Breast epithelium (tissue), 4 donors: Measurements from ENCODE around the gene BRF1. TPM values are rescaled to one million over a fixed set of nuclear protein-coding genes. Genes with fewer than 3 reads are reported as not detected.

ENCODE experiments used
- DNase-seq, 2 donors: peaks; one replicate each; pipeline ENCODE4 v3.0.0-alpha.2; 2019; ENCODE audit warnings: low spot score in 2 of 2
- H3K27ac ChIP-seq, 2 donors: fragments of 200-600 bp; sonication (generic) in 1 of 2; one replicate each; pipeline ENCODE4 v1.5.1; 2016 to 2019; ENCODE audit warnings: mild to moderate bottlenecking in 1 of 2
- H3K27me3 ChIP-seq, 2 donors: fragments of 200-600 bp; sonication (generic) in 1 of 2; one replicate each; pipeline versions ENCODE4 v1.5.1 to v1.6.0; 2017 to 2019; ENCODE audit warnings: control low read depth in 1 of 2, mild to moderate bottlenecking in 1 of 2
- H3K36me3 ChIP-seq: fragments of 200-600 bp; one replicate; pipeline ENCODE4 v1.5.1; 2019
- H3K4me1 ChIP-seq, 2 donors: fragments of 200-600 bp; sonication (generic); one replicate each; pipeline ENCODE4 v1.5.1; 2016 to 2019; ENCODE audit warnings: control low read depth in 1 of 2
- H3K4me3 ChIP-seq, 3 donors: fragments of 200-600 bp; sonication (generic); 1 replicate in 2 of 3; 2 replicates in 1 of 3; pipeline ENCODE4 v1.5.1; 2016 to 2019; ENCODE audit warnings: mild to moderate bottlenecking in 3 of 3, moderate library complexity in 2 of 3
- H3K9me3 ChIP-seq, 2 donors: fragments of 200-600 bp; sonication (generic) in 1 of 2; one replicate each; pipeline ENCODE4 v1.5.1; 2016 to 2019; ENCODE audit warnings: control low read depth in 1 of 2
- POLR2A ChIP-seq: fragments of 450-650 bp; IDR thresholded peaks from one replicate; pipeline ENCODE4 v1.6.1; 2016; ENCODE audit warnings: antibody characterized with exemption, mild to moderate bottlenecking, moderate library complexity
- POLR2AphosphoS5 ChIP-seq, 3 donors: sonication (generic); formaldehyde crosslinking; IDR thresholded peaks; one replicate each; pipeline ENCODE4 v1.6.1; 2017; ENCODE audit warnings: antibody characterized with exemption in 3 of 3
- intact Hi-C: fragments of 100-400 bp; cut with DNase I; formaldehyde crosslinking; loops from one replicate; pipeline ENCODE4 v1.15.1; 2023; ENCODE audit warnings: low total_unique reads
- total RNA-seq, 3 donors: library from RNA; depleted of rRNA; stranded (reverse); fragments of >200 nt; gene quantifications; one replicate each; pipeline ENCODE4 v1.1.0, GENCODE V29; 2016
- TF ChIP-seq, protein P1 (sequence below), 3 donors: fragments of 450-650 bp; IDR thresholded peaks; one replicate each; pipeline ENCODE4 v1.5.1; 2016 to 2017; ENCODE audit warnings: antibody characterized with exemption in 3 of 3, mild to moderate bottlenecking in 3 of 3, moderate library complexity in 3 of 3

The BRF1 gene
- total RNA-seq, 3 donors from 2014 or later, result 30.2 to 45.6 (median 38.6) TPM

DNA sequence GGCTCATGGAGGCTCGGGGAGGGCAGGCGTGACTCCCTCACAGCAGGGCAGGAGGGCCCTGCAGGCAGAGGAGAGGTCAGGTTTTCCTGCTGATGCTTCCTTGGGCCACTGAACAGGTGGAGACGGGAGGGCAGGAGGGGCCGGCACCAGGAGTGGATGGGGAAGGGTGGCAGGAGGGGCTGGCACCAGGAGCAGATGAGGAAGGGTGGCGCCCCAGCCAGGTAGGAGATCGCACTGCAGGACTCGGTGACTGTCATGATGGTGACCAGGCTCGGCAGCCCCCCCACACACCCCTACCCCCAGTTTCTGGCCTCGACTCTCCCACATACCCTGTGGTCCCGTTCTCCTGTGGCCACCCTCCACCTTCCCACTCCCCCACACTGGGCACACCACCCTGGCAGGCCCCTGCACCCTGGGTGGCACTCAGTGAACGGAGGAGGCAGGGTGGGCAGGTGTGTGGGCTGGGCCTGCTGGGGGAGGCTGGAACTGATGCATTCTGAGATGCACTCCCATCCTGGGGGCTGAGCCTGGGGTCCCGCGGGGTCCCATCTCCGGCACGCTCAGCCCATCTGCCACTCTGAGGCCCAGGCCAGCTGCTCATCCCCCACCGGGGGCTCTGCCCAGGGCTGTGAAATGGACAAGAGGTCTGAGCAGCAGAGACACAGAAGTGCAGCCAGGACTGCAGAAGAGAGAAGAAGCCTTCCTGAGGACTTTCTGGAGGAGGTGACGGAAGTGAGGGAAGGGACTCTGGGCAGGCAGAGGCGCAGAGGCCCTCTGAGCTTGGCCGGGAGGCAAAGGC, 122.5 kb downstream of the BRF1 start:
- Histone ChIP-seq H3K27ac (no peak overlapping the region), H3K4me1 (no peaks in the 10 kb centered on the region), H3K27me3 (no peaks in the 10 kb centered on the region), H3K4me3 (no peak overlapping the region), H3K9me3 (no peaks in the 10 kb centered on the region), H3K36me3 (no peaks in the 10 kb centered on the region)
- TF ChIP-seq POLR2A, result no peak
- TF ChIP-seq, protein P1, sequence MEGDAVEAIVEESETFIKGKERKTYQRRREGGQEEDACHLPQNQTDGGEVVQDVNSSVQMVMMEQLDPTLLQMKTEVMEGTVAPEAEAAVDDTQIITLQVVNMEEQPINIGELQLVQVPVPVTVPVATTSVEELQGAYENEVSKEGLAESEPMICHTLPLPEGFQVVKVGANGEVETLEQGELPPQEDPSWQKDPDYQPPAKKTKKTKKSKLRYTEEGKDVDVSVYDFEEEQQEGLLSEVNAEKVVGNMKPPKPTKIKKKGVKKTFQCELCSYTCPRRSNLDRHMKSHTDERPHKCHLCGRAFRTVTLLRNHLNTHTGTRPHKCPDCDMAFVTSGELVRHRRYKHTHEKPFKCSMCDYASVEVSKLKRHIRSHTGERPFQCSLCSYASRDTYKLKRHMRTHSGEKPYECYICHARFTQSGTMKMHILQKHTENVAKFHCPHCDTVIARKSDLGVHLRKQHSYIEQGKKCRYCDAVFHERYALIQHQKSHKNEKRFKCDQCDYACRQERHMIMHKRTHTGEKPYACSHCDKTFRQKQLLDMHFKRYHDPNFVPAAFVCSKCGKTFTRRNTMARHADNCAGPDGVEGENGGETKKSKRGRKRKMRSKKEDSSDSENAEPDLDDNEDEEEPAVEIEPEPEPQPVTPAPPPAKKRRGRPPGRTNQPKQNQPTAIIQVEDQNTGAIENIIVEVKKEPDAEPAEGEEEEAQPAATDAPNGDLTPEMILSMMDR (IDR thresholded peaks at IDR 0.05), result no peak
- TF ChIP-seq POLR2AphosphoS5 (IDR thresholded peaks at IDR 0.05), result no peak
- no peak for DNase-seq
- intact Hi-C loops, result no loop called here

DNA sequence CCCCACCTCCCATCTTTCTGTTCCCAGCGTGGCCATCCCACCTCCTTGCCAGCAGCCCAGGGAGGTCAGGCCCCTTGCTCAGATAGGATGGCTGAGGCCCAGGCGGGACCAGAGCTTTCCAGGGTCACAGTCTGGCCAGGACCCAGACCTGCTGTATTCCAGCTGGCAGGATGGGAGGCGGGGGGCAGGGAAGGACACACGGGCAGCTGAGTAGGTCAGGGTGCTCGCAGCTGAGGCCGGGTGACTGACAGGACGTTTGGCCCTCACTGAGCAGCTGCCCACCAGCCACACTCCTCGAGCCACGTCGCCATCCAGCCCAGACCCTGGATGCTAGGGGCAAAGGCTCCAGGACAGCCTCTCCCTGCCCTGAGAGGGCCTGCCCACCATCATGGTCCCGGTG, 123.7 kb downstream of the BRF1 start:
- no peak overlapping the region for H3K4me3 ChIP-seq
- H3K27ac ChIP-seq, result no peak overlapping the region
- H3K27me3 ChIP-seq, result no peaks in the 10 kb centered on the region
- no peak for DNase-seq
- H3K36me3 ChIP-seq, result no peaks in the 10 kb centered on the region
- intact Hi-C loops, result no loop called here
- no peaks in the 10 kb centered on the region for H3K4me1 ChIP-seq
- TF ChIP-seq POLR2AphosphoS5 (IDR thresholded peaks at IDR 0.05), result no peak
- no peak for TF ChIP-seq POLR2A
- TF ChIP-seq, protein P1 (IDR thresholded peaks at IDR 0.05), result no peak
- no peaks in the 10 kb centered on the region for H3K9me3 ChIP-seq

DNA sequence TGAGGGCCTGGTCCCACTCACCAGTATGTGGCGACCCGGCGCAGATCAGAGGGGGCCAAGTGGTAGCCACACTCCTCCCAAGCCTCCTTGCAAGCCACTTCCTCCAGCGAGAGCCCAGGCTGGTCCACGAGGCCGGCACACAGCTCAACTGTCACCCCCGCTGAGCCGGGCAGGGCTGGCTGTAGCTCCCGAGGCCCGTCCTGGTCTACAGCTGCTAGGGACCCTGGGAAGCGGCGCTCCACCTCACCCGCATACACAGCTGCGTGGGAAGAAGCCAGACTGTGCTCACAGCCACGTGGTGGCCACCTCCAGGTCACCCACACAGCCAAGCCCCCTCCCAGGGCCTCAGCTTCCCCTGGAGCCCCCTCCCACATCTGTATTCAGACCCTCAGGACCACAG, 124.3 kb downstream of the BRF1 start:
- DNase-seq, result no peak
- Histone ChIP-seq H3K4me3 (no peak overlapping the region), H3K27ac (no peak overlapping the region), H3K4me1 (no peaks in the 10 kb centered on the region), H3K36me3 (no peaks in the 10 kb centered on the region), H3K9me3 (no peaks in the 10 kb centered on the region), H3K27me3 (no peaks in the 10 kb centered on the region)
- TF ChIP-seq POLR2A, result no peak
- intact Hi-C loops, result no loop called here

DNA sequence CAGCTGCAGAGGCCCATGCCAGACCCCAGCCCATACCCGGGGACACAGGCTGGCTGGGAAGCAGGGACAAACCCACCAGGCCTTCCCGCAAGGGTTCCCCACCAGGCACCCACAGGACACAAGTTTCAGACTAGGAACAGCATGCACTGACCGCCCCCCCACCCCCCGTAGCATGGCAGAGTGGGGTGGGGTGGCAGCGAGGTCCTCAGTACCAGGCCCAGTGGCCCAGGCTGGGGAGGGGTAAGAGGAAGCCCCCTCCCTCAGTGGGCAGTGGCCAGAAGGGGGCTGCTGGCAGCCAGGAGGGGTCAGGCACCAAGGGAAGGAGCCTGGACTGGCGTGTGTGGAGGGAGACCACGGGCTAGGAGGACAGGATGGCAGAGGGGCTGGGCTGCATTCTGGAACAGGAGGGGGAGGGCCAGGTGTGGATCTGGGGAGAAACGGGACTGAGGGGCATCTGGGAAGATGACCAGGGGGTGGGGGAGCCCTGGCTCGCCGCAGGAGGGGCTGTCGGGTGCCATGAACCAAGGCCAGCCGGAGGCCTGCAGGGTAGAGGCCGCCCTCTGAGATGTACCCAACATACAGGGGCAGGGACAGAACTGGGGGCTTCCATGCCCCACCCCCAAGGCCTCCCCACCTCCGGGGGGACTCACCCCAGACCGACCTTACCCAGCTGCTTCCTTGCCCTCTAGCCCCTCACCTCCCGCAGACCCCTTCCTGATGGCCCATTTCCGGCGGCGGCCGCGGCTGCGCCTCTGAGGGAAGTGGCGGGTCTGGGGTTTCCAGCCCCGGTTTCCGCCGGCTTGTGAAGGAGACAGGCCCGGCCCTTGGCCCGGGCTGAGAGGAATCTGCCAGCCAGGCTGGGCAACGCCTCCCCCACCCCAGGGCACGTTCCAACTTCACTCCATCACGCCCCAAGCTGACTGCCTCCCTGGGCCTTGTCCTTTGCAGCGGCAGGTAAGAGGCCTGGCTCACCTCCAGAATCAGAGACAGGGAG, 126.6 kb downstream of the BRF1 start:
- H3K27ac ChIP-seq, result peak overlapping the region in 1 of 2 donors; percentile 1
- no peaks in the 10 kb centered on the region for H3K4me1 ChIP-seq

DNA sequence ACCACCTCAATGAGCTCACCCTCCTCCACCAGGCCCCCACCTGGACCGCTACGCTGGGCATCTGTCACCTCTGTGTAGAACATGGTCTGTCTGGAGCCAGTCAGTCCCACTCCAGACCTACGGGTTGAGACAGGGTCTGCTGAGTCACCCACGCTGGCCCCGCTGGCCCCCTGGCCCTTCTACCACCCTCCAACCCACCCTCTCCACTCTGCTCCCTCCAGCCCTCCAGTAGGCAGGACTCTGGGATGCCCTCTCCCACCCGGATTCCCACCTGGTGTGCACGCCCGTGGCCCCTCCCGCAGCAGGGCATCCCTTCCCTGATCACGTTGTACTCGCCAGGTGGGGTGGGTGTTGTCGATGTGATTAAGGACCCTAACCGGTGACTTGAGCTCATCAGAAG, 127.7 kb downstream of the BRF1 start:
- no peak for DNase-seq
- Histone ChIP-seq H3K4me1 (no peaks in the 10 kb centered on the region), H3K4me3 (no peak overlapping the region), H3K9me3 (no peaks in the 10 kb centered on the region), H3K27ac (no peak overlapping the region), H3K27me3 (peaks cover 0 to 10% of the 10 kb centered on the region in 2 donors), H3K36me3 (no peaks in the 10 kb centered on the region)
- intact Hi-C loops, result no loop called here
- TF ChIP-seq POLR2A, result no peak
- TF ChIP-seq, protein P1 (IDR thresholded peaks at IDR 0.05), result no peak
- no peak for TF ChIP-seq POLR2AphosphoS5 (IDR thresholded peaks at IDR 0.05)

More for the DNA sequence above, 126.6 kb downstream of the BRF1 start:
- intact Hi-C loops, result no loop called here
- no peak for TF ChIP-seq POLR2AphosphoS5 (IDR thresholded peaks at IDR 0.05)
- TF ChIP-seq, protein P1 (IDR thresholded peaks at IDR 0.05), result no peak
- no peak for TF ChIP-seq POLR2A
- H3K9me3 ChIP-seq, result no peaks in the 10 kb centered on the region
- peaks cover 0 to 10% of the 10 kb centered on the region in 2 donors for H3K27me3 ChIP-seq
- no peak overlapping the region for H3K4me3 ChIP-seq
- H3K36me3 ChIP-seq, result no peaks in the 10 kb centered on the region
- DNase-seq, result no peak
